OCI-LY1 (cell line): Measurements from ENCODE around the gene REPS1.

ENCODE experiments used
- H2AFZ ChIP-seq: fragments of 200-600 bp; sonication (generic), shearing (Covaris generic); 2 replicates; pipeline ENCODE4 v1.6.0; 2014; ENCODE audit warnings: antibody characterized with exemption, mild to moderate bottlenecking, low read length
- H3F3A ChIP-seq: fragments of 200-600 bp; sonication (generic), shearing (Covaris generic); 2 replicates; pipeline ENCODE4 v1.6.0; 2014; ENCODE audit warnings: mild to moderate bottlenecking, antibody characterized with exemption, low read length, moderate library complexity; ENCODE audit not compliant: insufficient read depth
- H3K27ac ChIP-seq: fragments of 200-600 bp; sonication (generic); 2 replicates; pipeline ENCODE4 v1.5.1; 2014; ENCODE audit warnings: low read length, mixed run types, mild to moderate bottlenecking, low read depth; ENCODE audit not compliant: poor library complexity, severe bottlenecking
- H3K27me3 ChIP-seq: fragments of 200-600 bp; sonication (generic); 2 replicates; pipeline ENCODE4 v1.6.0; 2014; ENCODE audit warnings: antibody characterized with exemption, mild to moderate bottlenecking, low read length, moderate library complexity; ENCODE audit not compliant: insufficient read depth
- H3K36me3 ChIP-seq: fragments of 200-600 bp; sonication (generic); 2 replicates; pipeline ENCODE4 v1.6.1; 2014; ENCODE audit warnings: mild to moderate bottlenecking, antibody characterized with exemption, low read length, moderate library complexity, mixed read lengths; ENCODE audit not compliant: insufficient read depth
- H3K4me1 ChIP-seq: fragments of 200-600 bp; sonication (generic); 2 replicates; pipeline ENCODE4 v1.5.1; 2014; ENCODE audit warnings: mild to moderate bottlenecking, low read length, moderate library complexity; ENCODE audit not compliant: insufficient read depth, severe bottlenecking
- H3K4me2 ChIP-seq: fragments of 200-600 bp; sonication (generic), shearing (Covaris generic); 2 replicates; pipeline ENCODE4 v1.6.1; 2014; ENCODE audit warnings: low read length
- H3K4me3 ChIP-seq: fragments of 200-600 bp; sonication (generic); 2 replicates; pipeline ENCODE4 v1.5.1; 2014; ENCODE audit warnings: low read length, low read depth, mild to moderate bottlenecking, mixed read lengths; ENCODE audit not compliant: poor library complexity, severe bottlenecking
- H3K79me2 ChIP-seq: fragments of 200-600 bp; shearing (Covaris generic); 2 replicates; pipeline ENCODE4 v1.6.1; 2016; ENCODE audit warnings: mixed run types, low read length, mixed read lengths; ENCODE audit not compliant: insufficient read depth
- H3K9ac ChIP-seq: fragments of 200-600 bp; sonication (generic), shearing (Covaris generic); 2 replicates; pipeline ENCODE4 v1.6.1; 2014; ENCODE audit warnings: mild to moderate bottlenecking, low read length, mixed read lengths
- H3K9me2 ChIP-seq: fragments of 200-600 bp; sonication (generic), shearing (Covaris generic); 2 replicates; pipeline ENCODE4 v1.6.1; 2014; ENCODE audit warnings: low read depth, mild to moderate bottlenecking, low read length, mixed read lengths
- H3K9me3 ChIP-seq: fragments of 200-600 bp; shearing (Covaris generic); 2 replicates; pipeline ENCODE4 v1.6.1; 2014; ENCODE audit warnings: low read length, mixed read lengths
- H4K20me1 ChIP-seq: fragments of 200-600 bp; sonication (generic), shearing (Covaris generic); 2 replicates; pipeline ENCODE4 v1.6.0; 2016; ENCODE audit warnings: mild to moderate bottlenecking, low read length; ENCODE audit not compliant: insufficient read depth
- CTCF ChIP-seq: fragments of 200-600 bp; sonication (generic), shearing (Covaris generic); IDR thresholded peaks from 2 replicates; pipeline ENCODE4 v1.5.1; 2017; ENCODE audit warnings: mild to moderate bottlenecking, antibody characterized with exemption, low read length, moderate library complexity, mixed read lengths
- EZH2 ChIP-seq: fragments of 200-600 bp; sonication (generic), shearing (Covaris generic); IDR thresholded peaks from 2 replicates; pipeline ENCODE4 v1.8.0; 2017; ENCODE audit warnings: borderline replicate concordance, mixed run types, mild to moderate bottlenecking, antibody characterized with exemption, low read length, moderate library complexity, mixed read lengths

Gene REPS1

GRCh38 chr6:139003751-139004150 lies 15.7 kb upstream of the REPS1 start:
- H3F3A ChIP-seq, result no peaks in the 10 kb centered on the region
- H3K4me3 ChIP-seq, result no peak overlapping the region
- no peaks in the 10 kb centered on the region for H3K36me3 ChIP-seq
- H3K4me2 ChIP-seq, result no peak overlapping the region
- H4K20me1 ChIP-seq, result no peaks in the 10 kb centered on the region
- H3K9me3 ChIP-seq, result no peaks in the 10 kb centered on the region
- H3K27ac ChIP-seq, result no peak overlapping the region
- H3K27me3 ChIP-seq, result no peaks in the 10 kb centered on the region
- H3K9me2 ChIP-seq, result no peaks in the 10 kb centered on the region
- no peak overlapping the region for H3K9ac ChIP-seq
- H3K79me2 ChIP-seq, result no peaks in the 10 kb centered on the region
- no peaks in the 10 kb centered on the region for H3K4me1 ChIP-seq
- TF ChIP-seq EZH2 (no peak), CTCF (no peak)
- no peak overlapping the region for H2AFZ ChIP-seq

DNA sequence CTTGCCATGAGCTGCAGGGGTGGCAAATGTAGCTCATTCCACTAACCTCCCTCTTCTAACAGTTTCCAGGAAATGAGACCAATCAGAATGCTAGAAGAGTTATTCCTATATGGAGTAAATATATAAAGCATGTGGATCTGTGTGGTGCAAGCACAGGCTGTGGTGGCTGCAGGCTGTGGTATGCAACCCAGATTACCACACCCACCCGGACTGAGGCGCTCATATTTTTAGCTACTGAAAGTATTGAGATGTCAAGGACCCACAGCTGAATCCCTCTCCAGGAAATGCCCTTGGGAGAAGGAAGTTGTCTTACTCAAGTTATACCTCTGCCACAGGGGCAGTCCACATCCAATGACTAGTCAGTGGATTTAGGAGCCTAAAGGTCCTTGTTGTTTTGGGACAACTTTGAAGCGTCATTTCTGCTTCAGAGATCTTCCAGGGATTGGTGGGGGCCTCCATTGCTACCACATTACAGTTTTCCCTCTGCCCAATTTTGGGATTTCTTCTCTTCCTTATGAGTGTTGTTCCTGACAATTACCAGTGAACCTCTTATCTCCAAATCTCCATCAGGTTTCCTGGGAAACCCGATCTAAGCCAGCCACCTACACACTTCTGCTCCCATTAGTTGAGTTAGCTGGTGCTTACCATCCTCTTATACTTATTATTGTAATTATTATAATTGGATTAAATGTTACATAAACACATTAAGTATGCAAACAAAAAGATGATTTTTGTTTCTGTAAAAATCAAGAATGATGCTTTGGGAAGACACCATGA lies 12.1 kb upstream of the REPS1 start:
- TF ChIP-seq CTCF (no peak), EZH2 (no peak)
- no peaks in the 10 kb centered on the region for H3K9me2 ChIP-seq
- no peaks in the 10 kb centered on the region for H3K36me3 ChIP-seq
- H3K4me2 ChIP-seq, result no peak overlapping the region
- no peaks in the 10 kb centered on the region for H3K9me3 ChIP-seq
- no peak overlapping the region for H3K9ac ChIP-seq
- no peak overlapping the region for H2AFZ ChIP-seq
- no peaks in the 10 kb centered on the region for H3F3A ChIP-seq
- no peaks in the 10 kb centered on the region for H3K27me3 ChIP-seq
- H3K4me3 ChIP-seq, result no peak overlapping the region
- no peaks in the 10 kb centered on the region for H4K20me1 ChIP-seq
- no peak overlapping the region for H3K27ac ChIP-seq
- H3K4me1 ChIP-seq, result no peaks in the 10 kb centered on the region
- no peaks in the 10 kb centered on the region for H3K79me2 ChIP-seq

DNA sequence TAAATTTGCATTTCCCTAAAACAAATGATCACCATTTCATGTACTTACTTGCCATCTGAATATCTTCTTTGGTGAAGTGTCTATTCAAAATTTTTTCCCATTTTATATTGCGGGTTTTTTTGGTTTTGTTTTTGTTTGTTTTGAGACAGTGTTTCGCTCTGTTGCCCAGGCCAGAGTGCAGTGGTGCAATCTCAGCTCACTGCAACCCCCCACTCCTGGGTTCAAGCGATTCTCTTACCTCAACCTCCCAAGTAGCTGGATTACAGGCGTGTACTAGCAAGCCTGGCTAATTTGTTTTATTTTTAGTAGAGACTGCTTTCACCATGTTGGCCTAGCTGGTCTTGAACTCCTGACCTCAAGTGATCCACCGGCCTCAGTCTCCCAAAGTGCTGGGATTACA lies 9.1 kb upstream of the REPS1 start:
- no peaks in the 10 kb centered on the region for H3K9me2 ChIP-seq
- TF ChIP-seq EZH2 (no peak), CTCF (no peak)
- no peaks in the 10 kb centered on the region for H3K27me3 ChIP-seq
- H3K36me3 ChIP-seq, result no peaks in the 10 kb centered on the region
- no peak overlapping the region for H3K4me3 ChIP-seq
- H3K9me3 ChIP-seq, result no peaks in the 10 kb centered on the region
- no peaks in the 10 kb centered on the region for H3K79me2 ChIP-seq
- H2AFZ ChIP-seq, result no peak overlapping the region
- no peaks in the 10 kb centered on the region for H3F3A ChIP-seq
- H3K27ac ChIP-seq, result no peak overlapping the region
- no peak overlapping the region for H3K4me2 ChIP-seq
- H3K9ac ChIP-seq, result no peak overlapping the region
- no peaks in the 10 kb centered on the region for H3K4me1 ChIP-seq
- H4K20me1 ChIP-seq, result no peaks in the 10 kb centered on the region
